KBM-7 (cell line): Measurements from ENCODE around the gene TALDO1.

ENCODE experiments used
- DNase-seq: peaks from one replicate; pipeline ENCODE4 v3.0.0-alpha.2; 2015
- in situ Hi-C: fragments of 300-500 bp; cut with MboI; formaldehyde crosslinking; loops from 2 replicates; pipeline ENCODE4 v1.14.3; 2020; ENCODE audit warnings: low sequenced_read_pairs, low pct_unique_long_range_greater_than_20kb, mixed read lengths

Gene TALDO1

GRCh38 chr11:794013-794765, 46.9 kb downstream of the TALDO1 start:
- in situ Hi-C loops, result no loop called here

GRCh38 chr11:794766-795633, 47.7 kb downstream of the TALDO1 start:
- in situ Hi-C loops, result no loop called here
- no peak for DNase-seq

More at GRCh38 chr11:794013-794765, 46.9 kb downstream of the TALDO1 start:
- DNase-seq, result no peak

GRCh38 chr11:795634-796564, 48.6 kb downstream of the TALDO1 start:
- peak; percentile 65 for DNase-seq
- in situ Hi-C loops, result no loop called here

- in situ Hi-C loops, result no loop called here
- no peak for DNase-seq
Measured at GRCh38 chr11:796565-797295, 49.5 kb downstream of the TALDO1 start.

- peak; percentile 82 for DNase-seq
- in situ Hi-C loops, result no loop called here
Measured at GRCh38 chr11:797296-798092, 50.2 kb downstream of the TALDO1 start.

GRCh38 chr11:798093-798713, 50.9 kb downstream of the TALDO1 start, which contains the start of gene SLC25A22:
Gene SLC25A22 (minus strand): TSS chr11:798281. CDS start chr11:795006, 3,275 bp downstream.
- DNase-seq, result peak; percentile 79
- in situ Hi-C loops, result no loop called here

GRCh38 chr11:799641-800316, 52.5 kb downstream of the TALDO1 start:
- DNase-seq, result no peak
- in situ Hi-C loops, result no loop called here

- DNase-seq, result no peak
- in situ Hi-C loops, result no loop called here
Measured at GRCh38 chr11:800473-800872, 53.2 kb downstream of the TALDO1 start.

- DNase-seq, result no peak
- in situ Hi-C loops, result no loop called here
Measured at GRCh38 chr11:801097-801780, 54.0 kb downstream of the TALDO1 start.

- in situ Hi-C loops, result no loop called here
- no peak for DNase-seq
Measured at GRCh38 chr11:802018-802617, 54.9 kb downstream of the TALDO1 start.

- DNase-seq, result no peak
- in situ Hi-C loops, result no loop called here
Measured at GRCh38 chr11:802693-803466, 55.6 kb downstream of the TALDO1 start.

- in situ Hi-C loops, result no loop called here
- DNase-seq, result no peak
Measured at GRCh38 chr11:803467-803742, 56.1 kb downstream of the TALDO1 start.

GRCh38 chr11:803770-804598, 56.7 kb downstream of the TALDO1 start:
- in situ Hi-C loops, result no loop called here
- DNase-seq, result peak; percentile 47

- no peak for DNase-seq
- in situ Hi-C loops, result no loop called here
Measured at GRCh38 chr11:804599-804964, 57.3 kb downstream of the TALDO1 start.
